IMR-90 (cell line): Measurements from ENCODE around the gene MAPK10. TPM values are rescaled to one million over a fixed set of nuclear protein-coding genes. Genes with fewer than 3 reads are reported as not detected.

ENCODE experiments used
- ATAC-seq: fragments of 200-7000 bp; cut with Tn5 transposase; 2 replicates; pipeline ENCODE4 v1.9.1; 2020; ENCODE audit warnings: low read depth, mild to moderate bottlenecking, moderate library complexity
- BruUV-seq: library from RNA; stranded (reverse); fragments of 400-500 nt; replicated peaks from 2 replicates; lab custom pipeline; 2021; lab: Mats Ljungman, UMichigan
- CTCF ChIA-PET: fragments of 300-600 bp; formaldehyde crosslinking; extraction: SDS; loops from one replicate; lab custom pipeline; 2021; ENCODE audit warnings: antibody characterized with exemption; lab: Yijun Ruan, JAX
- POLR2A ChIA-PET: fragments of 300-600 bp; sonication (Branson Sonifier 250); formaldehyde crosslinking; loops from one replicate; lab custom pipeline; 2022; ENCODE audit warnings: antibody characterized with exemption; ENCODE audit not compliant: unreplicated experiment; lab: Charles Lee
- DNase-seq: peaks from one replicate; pipeline ENCODE4 v3.0.0; 2013
- H2AFZ ChIP-seq: replicated peaks from 2 replicates; pipeline ENCODE3; 2013; ENCODE audit warnings: low read length, mild to moderate bottlenecking; ENCODE audit not compliant: poor library complexity
- H2AK5ac ChIP-seq: 2 replicates; pipeline ENCODE4 v1.6.1; 2013; ENCODE audit warnings: low read depth, low read length, inconsistent platforms
- H2AK9ac ChIP-seq: replicated peaks from 2 replicates; pipeline ENCODE3; 2013; ENCODE audit warnings: mild to moderate bottlenecking, low read depth, low read length, moderate library complexity; ENCODE audit not compliant: poor library complexity
- H2BK120ac ChIP-seq: 2 replicates; pipeline ENCODE4 v1.6.1; 2013; ENCODE audit warnings: low read depth, low read length, inconsistent platforms
- H2BK15ac ChIP-seq: 3 replicates; pipeline ENCODE4 v1.6.1; 2013; ENCODE audit warnings: low read depth, low read length, inconsistent platforms
- H2BK20ac ChIP-seq: 2 replicates; pipeline ENCODE4 v1.6.1; 2013; ENCODE audit warnings: low read depth, mild to moderate bottlenecking, inconsistent platforms, low read length, moderate library complexity
- H2BK5ac ChIP-seq: 2 replicates; pipeline ENCODE4 v1.6.1; 2013; ENCODE audit warnings: mild to moderate bottlenecking, low read depth, low read length, inconsistent platforms; ENCODE audit not compliant: poor library complexity, severe bottlenecking
- H3K14ac ChIP-seq: replicated peaks from 2 replicates; pipeline ENCODE4 v1.6.1; 2013; ENCODE audit warnings: low read depth, low read length, inconsistent platforms
- H3K18ac ChIP-seq: 2 replicates; pipeline ENCODE4 v1.6.1; 2013; ENCODE audit warnings: low read depth, low read length, control low read depth
- H3K23ac ChIP-seq: 2 replicates; pipeline ENCODE4 v1.6.1; 2013; ENCODE audit warnings: low read depth, low read length, inconsistent platforms
- H3K27ac ChIP-seq: 2 replicates; pipeline ENCODE4 v1.5.1; 2013; ENCODE audit warnings: mild to moderate bottlenecking, control low read depth, low read length; ENCODE audit not compliant: insufficient read depth
- H3K27me3 ChIP-seq: 2 replicates; pipeline ENCODE4 v1.6.1; 2013; ENCODE audit warnings: low read length; ENCODE audit not compliant: control insufficient read depth, insufficient read depth
- H3K36me3 ChIP-seq: 2 replicates; pipeline ENCODE4 v1.6.1; 2013; ENCODE audit warnings: low read length, mixed read lengths; ENCODE audit not compliant: control insufficient read depth, insufficient read depth
- H3K4ac ChIP-seq: 2 replicates; pipeline ENCODE4 v1.6.1; 2013; ENCODE audit warnings: low read depth, low read length, inconsistent platforms
- H3K4me1 ChIP-seq: 2 replicates; pipeline ENCODE4 v1.6.1; 2013; ENCODE audit warnings: low read length, mixed read lengths; ENCODE audit not compliant: control insufficient read depth, insufficient read depth
- H3K4me2 ChIP-seq: 2 replicates; pipeline ENCODE4 v1.6.1; 2013; ENCODE audit warnings: low read depth, mild to moderate bottlenecking, control low read depth, low read length, moderate library complexity
- H3K4me3 ChIP-seq: 2 replicates; pipeline ENCODE4 v1.5.1; 2013; ENCODE audit warnings: low read depth, mild to moderate bottlenecking, control low read depth, low read length, moderate library complexity; ENCODE audit not compliant: insufficient read depth
- H3K56ac ChIP-seq: 2 replicates; pipeline ENCODE4 v1.6.1; 2013; ENCODE audit warnings: low read length, inconsistent platforms; ENCODE audit not compliant: insufficient read depth; ENCODE audit errors: extremely low read depth
- H3K79me1 ChIP-seq, 2 experiments: 2 replicates each; pipeline ENCODE4 v1.6.1; 2013; ENCODE audit warnings: low read length in 2 of 2, inconsistent platforms in 1 of 2, low read depth in 1 of 2
- H3K9ac ChIP-seq: 2 replicates; pipeline ENCODE4 v1.6.1; 2013; ENCODE audit warnings: low read depth, low read length, control low read depth
- H3K9me1 ChIP-seq: 2 replicates; pipeline ENCODE4 v1.6.1; 2013; ENCODE audit warnings: low read length, inconsistent platforms; ENCODE audit not compliant: insufficient read depth
- H3K9me3 ChIP-seq: 2 replicates; pipeline ENCODE4 v1.6.1; 2013; ENCODE audit warnings: low read length; ENCODE audit not compliant: control insufficient read depth, insufficient read depth
- H4K20me1 ChIP-seq: 2 replicates; pipeline ENCODE4 v1.6.1; 2013; ENCODE audit warnings: low read length, inconsistent platforms; ENCODE audit not compliant: insufficient read depth
- H4K5ac ChIP-seq: 2 replicates; pipeline ENCODE4 v1.6.1; 2013; ENCODE audit warnings: mild to moderate bottlenecking, low read depth, low read length, control low read depth
- H4K8ac ChIP-seq, 2 experiments: 2 replicates each; pipeline ENCODE4 v1.6.1; 2013; ENCODE audit warnings: low read depth in 2 of 2, low read length in 2 of 2, control low read depth in 1 of 2, inconsistent platforms in 1 of 2
- H4K91ac ChIP-seq: 2 replicates; pipeline ENCODE4 v1.6.1; 2013; ENCODE audit warnings: low read depth, low read length, inconsistent platforms; ENCODE audit not compliant: insufficient read depth
- BHLHE40 ChIP-seq: fragments of 150-350 bp; IDR thresholded peaks from 2 replicates; pipeline ENCODE4 v1.6.1; 2016; ENCODE audit warnings: mild to moderate bottlenecking, low read depth, low read length
- CEBPB ChIP-seq: IDR thresholded peaks from 2 replicates; pipeline ENCODE4 v1.6.1; 2012; ENCODE audit warnings: low read depth, low read length, improper control_type of control experiment
- CHD1 ChIP-seq: IDR thresholded peaks from 2 replicates; pipeline ENCODE4 v1.6.1; 2012; ENCODE audit warnings: low read depth, low read length, improper control_type of control experiment
- FOS ChIP-seq: fragments of 150-350 bp; IDR thresholded peaks from 2 replicates; pipeline ENCODE4 v1.6.1; 2016; ENCODE audit warnings: low read depth, low read length
- MAFK ChIP-seq: IDR thresholded peaks from 2 replicates; pipeline ENCODE4 v1.6.1; 2012; ENCODE audit warnings: low read depth, low read length, improper control_type of control experiment
- MAZ ChIP-seq: IDR thresholded peaks from 2 replicates; pipeline ENCODE4 v1.6.1; 2012; ENCODE audit warnings: low read depth, mild to moderate bottlenecking, low read length, improper control_type of control experiment, moderate library complexity, borderline replicate concordance
- MXI1 ChIP-seq: IDR thresholded peaks from 2 replicates; pipeline ENCODE4 v1.6.1; 2012; ENCODE audit warnings: low read depth, mild to moderate bottlenecking, low read length, moderate library complexity, borderline replicate concordance
- NFE2L2 ChIP-seq: fragments of 150-350 bp; IDR thresholded peaks from 2 replicates; pipeline ENCODE4 v1.6.1; 2016; ENCODE audit warnings: low read depth, mild to moderate bottlenecking, low read length
- POLR2A ChIP-seq: IDR thresholded peaks from 2 replicates; pipeline ENCODE4 v1.6.1; 2012; ENCODE audit warnings: mild to moderate bottlenecking, low read depth, low read length
- RAD21 ChIP-seq: IDR thresholded peaks from 2 replicates; pipeline ENCODE4 v1.6.1; 2012; ENCODE audit warnings: low read length, improper control_type of control experiment
- RCOR1 ChIP-seq: IDR thresholded peaks from 2 replicates; pipeline ENCODE4 v1.6.1; 2012; ENCODE audit warnings: mild to moderate bottlenecking, low read length, improper control_type of control experiment; ENCODE audit not compliant: insufficient replicate concordance
- RFX5 ChIP-seq: IDR thresholded peaks from 2 replicates; pipeline ENCODE4 v1.8.0; 2012; ENCODE audit warnings: low read depth, mild to moderate bottlenecking, low read length, moderate library complexity
- SMC3 ChIP-seq: fragments of 150-350 bp; IDR thresholded peaks from 2 replicates; pipeline ENCODE4 v1.6.1; 2016; ENCODE audit warnings: low read depth, mild to moderate bottlenecking, antibody characterized with exemption, low read length, moderate library complexity
- WGBS, 2 experiments: methylation state at CpG; one replicate each; pipeline versions ENCODE4 v1.1.5 to v1.1.7; 2013; ENCODE audit warnings: missing lambda C conversion rate in 2 of 2; ENCODE audit not compliant: insufficient read length in 1 of 2; ENCODE audit errors: extremely low coverage in 2 of 2; 5-methylcytosine and 5-hydroxymethylcytosine counted together
- dilution Hi-C: fragments of 300-500 bp; cut with HindIII; formaldehyde crosslinking; loops from one replicate; pipeline ENCODE4 v1.14.3; 2018; ENCODE audit warnings: low sequenced_read_pairs; ENCODE audit not compliant: unreplicated experiment
- in situ Hi-C: fragments of 300-500 bp; cut with MboI; formaldehyde crosslinking; loops from 3 replicates; pipeline ENCODE4 v1.14.3; 2019; ENCODE audit warnings: low sequenced_read_pairs, inconsistent platforms, mixed read lengths
- intact Hi-C: fragments of 100-400 bp; cut with micrococcal nuclease; formaldehyde crosslinking; loops from 2 replicates; pipeline ENCODE4 v1.10.0; 2022
- polyA plus RNA-seq, 3 experiments: library from polyadenylated mRNA; depleted of rRNA; stranded (reverse); fragments of >200 nt; gene quantifications; 2 replicates each; pipeline ENCODE4 v1.2.3, GENCODE V29; 2012; ENCODE audit warnings: low replicate concordance in 1 of 3
- total RNA-seq: library from RNA; depleted of rRNA; stranded (reverse); fragments of >200 nt; gene quantifications from 2 replicates; pipeline ENCODE4 v1.2.3, GENCODE V29; 2012
- TF ChIP-seq, protein P1 (sequence below): conservative IDR thresholded peaks from 2 replicates; pipeline ENCODE4 v1.5.1; 2012; ENCODE audit warnings: mild to moderate bottlenecking, low read depth, low read length, improper control_type of control experiment
- TF ChIP-seq, protein P2 (sequence below): fragments of 150-350 bp; IDR thresholded peaks from 2 replicates; pipeline ENCODE4 v1.6.1; 2017; ENCODE audit warnings: mild to moderate bottlenecking, antibody characterized with exemption, low read length, low read depth
- TF ChIP-seq, protein P3 (sequence below): fragments of 150-350 bp; IDR thresholded peaks from 2 replicates; pipeline ENCODE4 v1.6.1; 2016; ENCODE audit warnings: low read depth, mild to moderate bottlenecking, low read length, moderate library complexity, borderline replicate concordance

MAPK10 gene
- total and polyA plus RNA-seq, 2 of the 4 experiments (the other 2 are of a cell fraction), result 2.8 to 6.5 TPM

DNA sequence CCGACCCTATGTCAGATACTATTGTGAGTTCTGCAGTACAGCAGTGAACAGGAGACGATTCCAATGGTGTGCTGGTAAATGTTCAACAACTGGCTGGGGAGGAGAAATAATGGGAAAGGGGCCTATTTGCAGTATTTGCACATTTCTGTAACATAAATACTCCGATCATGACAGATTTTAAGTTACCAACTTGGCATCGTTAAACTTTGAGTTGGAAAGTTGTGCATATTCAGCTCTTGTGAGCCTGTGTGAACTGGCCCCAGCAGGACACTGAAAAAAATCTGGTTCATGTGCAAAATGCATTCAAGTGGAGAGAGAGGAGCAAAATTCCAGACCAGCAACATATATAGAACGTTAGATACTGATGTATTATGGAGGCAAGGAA, 175.0 kb downstream of the MAPK10 start:
- no peaks in the 10 kb centered on the region for H3K9me3 ChIP-seq
- ChIA-PET CTCF (no interaction called here), POLR2A (no interaction called here)
- no peak overlapping the region for H3K18ac ChIP-seq
- no peak for DNase-seq
- no peak overlapping the region for H2BK15ac ChIP-seq
- no peak overlapping the region for H4K8ac ChIP-seq
- H3K4me1 ChIP-seq, result no peaks in the 10 kb centered on the region
- no peak for TF ChIP-seq POLR2A
- TF ChIP-seq RCOR1, result no peak
- no peak for TF ChIP-seq RAD21
- no peak for TF ChIP-seq SMC3
- TF ChIP-seq, protein P1, sequence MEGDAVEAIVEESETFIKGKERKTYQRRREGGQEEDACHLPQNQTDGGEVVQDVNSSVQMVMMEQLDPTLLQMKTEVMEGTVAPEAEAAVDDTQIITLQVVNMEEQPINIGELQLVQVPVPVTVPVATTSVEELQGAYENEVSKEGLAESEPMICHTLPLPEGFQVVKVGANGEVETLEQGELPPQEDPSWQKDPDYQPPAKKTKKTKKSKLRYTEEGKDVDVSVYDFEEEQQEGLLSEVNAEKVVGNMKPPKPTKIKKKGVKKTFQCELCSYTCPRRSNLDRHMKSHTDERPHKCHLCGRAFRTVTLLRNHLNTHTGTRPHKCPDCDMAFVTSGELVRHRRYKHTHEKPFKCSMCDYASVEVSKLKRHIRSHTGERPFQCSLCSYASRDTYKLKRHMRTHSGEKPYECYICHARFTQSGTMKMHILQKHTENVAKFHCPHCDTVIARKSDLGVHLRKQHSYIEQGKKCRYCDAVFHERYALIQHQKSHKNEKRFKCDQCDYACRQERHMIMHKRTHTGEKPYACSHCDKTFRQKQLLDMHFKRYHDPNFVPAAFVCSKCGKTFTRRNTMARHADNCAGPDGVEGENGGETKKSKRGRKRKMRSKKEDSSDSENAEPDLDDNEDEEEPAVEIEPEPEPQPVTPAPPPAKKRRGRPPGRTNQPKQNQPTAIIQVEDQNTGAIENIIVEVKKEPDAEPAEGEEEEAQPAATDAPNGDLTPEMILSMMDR, result no peak
- TF ChIP-seq, protein P2, sequence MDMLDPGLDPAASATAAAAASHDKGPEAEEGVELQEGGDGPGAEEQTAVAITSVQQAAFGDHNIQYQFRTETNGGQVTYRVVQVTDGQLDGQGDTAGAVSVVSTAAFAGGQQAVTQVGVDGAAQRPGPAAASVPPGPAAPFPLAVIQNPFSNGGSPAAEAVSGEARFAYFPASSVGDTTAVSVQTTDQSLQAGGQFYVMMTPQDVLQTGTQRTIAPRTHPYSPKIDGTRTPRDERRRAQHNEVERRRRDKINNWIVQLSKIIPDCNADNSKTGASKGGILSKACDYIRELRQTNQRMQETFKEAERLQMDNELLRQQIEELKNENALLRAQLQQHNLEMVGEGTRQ, result no peak
- no peak for TF ChIP-seq FOS
- TF ChIP-seq, protein P3, sequence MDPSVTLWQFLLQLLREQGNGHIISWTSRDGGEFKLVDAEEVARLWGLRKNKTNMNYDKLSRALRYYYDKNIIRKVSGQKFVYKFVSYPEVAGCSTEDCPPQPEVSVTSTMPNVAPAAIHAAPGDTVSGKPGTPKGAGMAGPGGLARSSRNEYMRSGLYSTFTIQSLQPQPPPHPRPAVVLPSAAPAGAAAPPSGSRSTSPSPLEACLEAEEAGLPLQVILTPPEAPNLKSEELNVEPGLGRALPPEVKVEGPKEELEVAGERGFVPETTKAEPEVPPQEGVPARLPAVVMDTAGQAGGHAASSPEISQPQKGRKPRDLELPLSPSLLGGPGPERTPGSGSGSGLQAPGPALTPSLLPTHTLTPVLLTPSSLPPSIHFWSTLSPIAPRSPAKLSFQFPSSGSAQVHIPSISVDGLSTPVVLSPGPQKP, result no peak
- no peak for TF ChIP-seq BHLHE40
- no peak for TF ChIP-seq MAZ
- no peak for TF ChIP-seq MAFK
- TF ChIP-seq CHD1, result no peak
- TF ChIP-seq CEBPB, result no peak
- TF ChIP-seq RFX5, result no peak
- TF ChIP-seq NFE2L2, result no peak
- TF ChIP-seq MXI1, result no peak
- H2AFZ ChIP-seq, result no peak overlapping the region
- no peak overlapping the region for H2BK120ac ChIP-seq
- H3K9me1 ChIP-seq, result no peaks in the 10 kb centered on the region
- H4K5ac ChIP-seq, result no peak overlapping the region
- ATAC-seq, result no peak
- no peak overlapping the region for H2BK20ac ChIP-seq
- H3K9ac ChIP-seq, result no peak overlapping the region
- BruUV-seq, result no TSS peak
- no peaks in the 10 kb centered on the region for H3K79me1 ChIP-seq
- H3K36me3 ChIP-seq, result no peaks in the 10 kb centered on the region
- WGBS, 2 experiments, result no CpG with 5 or more reads among the region's 5 CpGs
- H3K4me2 ChIP-seq, result no peak overlapping the region
- H2AK5ac ChIP-seq, result no peak overlapping the region
- no peak overlapping the region for H3K23ac ChIP-seq
- dilution Hi-C loops, result no loop called here
- intact Hi-C loops, result no loop called here
- no peak overlapping the region for H3K14ac ChIP-seq
- H3K4ac ChIP-seq, result no peak overlapping the region
- no peak overlapping the region for H3K27ac ChIP-seq
- in situ Hi-C loops, result no loop called here
- H3K56ac ChIP-seq, result no peak overlapping the region
- no peak overlapping the region for H2BK5ac ChIP-seq
- no peak overlapping the region for H4K91ac ChIP-seq
- H4K20me1 ChIP-seq, result no peaks in the 10 kb centered on the region
- no peak overlapping the region for H2AK9ac ChIP-seq
- H3K4me3 ChIP-seq, result no peak overlapping the region
- H3K27me3 ChIP-seq, result no peaks in the 10 kb centered on the region
